H1 (cell line): ENCODE results near the gene C2CD4A. TPM values are rescaled to one million over a fixed set of nuclear protein-coding genes. Genes with fewer than 3 reads are reported as not detected.

ENCODE experiments used
- CTCF ChIA-PET: fragments of 300-600 bp; sonication (Branson Sonifier 250); formaldehyde crosslinking; loops from one replicate; lab custom pipeline; 2021; ENCODE audit not compliant: partially characterized antibody; lab: Charles Lee
- POLR2A ChIA-PET: fragments of 300-600 bp; sonication (Branson Sonifier 250); formaldehyde crosslinking; loops from one replicate; lab custom pipeline; 2021; ENCODE audit warnings: inconsistent platforms; ENCODE audit not compliant: partially characterized antibody; lab: Charles Lee
- DNase-seq, 2 experiments: peaks; one replicate each; pipeline versions ENCODE4 v3.0.0 to v3.0.0-alpha.2; 2010 to 2022; ENCODE audit warnings: low spot score in 2 of 2, low read depth in 1 of 2, mixed read lengths in 1 of 2
- FAIRE-seq: peaks from 2 replicates; lab custom pipeline; 2011; peaks lifted over from hg19 to GRCh38; lab: Jason Lieb, UNC
- H2AFZ ChIP-seq: 2 replicates; pipeline ENCODE4 v1.8.1; 2012; ENCODE audit warnings: low read length, inconsistent platforms
- H2AK5ac ChIP-seq: 2 replicates; pipeline ENCODE4 v1.6.1; 2013; ENCODE audit warnings: low read depth, low read length
- H2BK120ac ChIP-seq: replicated peaks from 2 replicates; pipeline ENCODE3; 2013; ENCODE audit warnings: low read depth, low read length, inconsistent platforms
- H2BK12ac ChIP-seq: 2 replicates; pipeline ENCODE4 v1.6.1; 2013; ENCODE audit warnings: low read depth, low read length
- H2BK15ac ChIP-seq: 2 replicates; pipeline ENCODE4 v1.6.1; 2013; ENCODE audit warnings: low read length
- H2BK20ac ChIP-seq: 2 replicates; pipeline ENCODE4 v1.6.1; 2013; ENCODE audit warnings: low read length
- H2BK5ac ChIP-seq: 2 replicates; pipeline ENCODE4 v1.6.1; 2013; ENCODE audit warnings: low read depth, low read length
- H3K14ac ChIP-seq: 2 replicates; pipeline ENCODE4 v1.6.1; 2013; ENCODE audit warnings: inconsistent platforms; ENCODE audit not compliant: insufficient read length
- H3K18ac ChIP-seq: 2 replicates; pipeline ENCODE4 v1.6.1; 2013; ENCODE audit warnings: low read length; ENCODE audit errors: extremely low read depth
- H3K23ac ChIP-seq: 2 replicates; pipeline ENCODE4 v1.6.1; 2013; ENCODE audit warnings: inconsistent platforms; ENCODE audit not compliant: insufficient read length
- H3K23me2 ChIP-seq: 2 replicates; pipeline ENCODE4 v1.6.1; 2013; ENCODE audit warnings: low read depth, low read length
- H3K27ac ChIP-seq: 2 replicates; pipeline ENCODE4 v1.6.1; 2011; ENCODE audit warnings: low read depth, low read length, inconsistent platforms
- H3K27me3 ChIP-seq, 4 experiments: replicated peaks in 1 of 4; 1 replicate in 1 of 4; 2 replicates in 3 of 4; pipeline versions ENCODE4 v1.6.1 to v1.8.1; 2011 to 2013; ENCODE audit warnings: low read length in 3 of 4, mild to moderate bottlenecking in 3 of 4, inconsistent platforms in 2 of 4, mixed read lengths in 2 of 4, moderate library complexity in 1 of 4; ENCODE audit not compliant: control insufficient read depth in 3 of 4, insufficient read depth in 3 of 4; ENCODE audit errors: extremely low read depth in 1 of 4
- H3K36me3 ChIP-seq, 4 experiments: 2 replicates each; pipeline versions ENCODE4 v1.6.1 to v1.8.1; 2011 to 2013; ENCODE audit warnings: mild to moderate bottlenecking in 4 of 4, low read length in 3 of 4, moderate library complexity in 2 of 4, control low read depth in 1 of 4, inconsistent platforms in 1 of 4; ENCODE audit not compliant: insufficient read depth in 4 of 4, control insufficient read depth in 2 of 4
- H3K4ac ChIP-seq: replicated peaks from 2 replicates; pipeline ENCODE3; 2013; ENCODE audit warnings: low read length, low read depth, mixed read lengths, inconsistent platforms; ENCODE audit not compliant: insufficient read length
- H3K4me1 ChIP-seq, 4 experiments: replicated peaks in 1 of 4; 1 replicate in 1 of 4; 2 replicates in 3 of 4; pipeline versions ENCODE4 v1.6.1 to v1.8.1; 2011 to 2013; ENCODE audit warnings: low read length in 3 of 4, inconsistent platforms in 2 of 4, mixed read lengths in 1 of 4; ENCODE audit not compliant: insufficient read depth in 4 of 4, control insufficient read depth in 3 of 4
- H3K4me2 ChIP-seq, 2 experiments: 2 replicates each; pipeline versions ENCODE4 v1.6.1 to v1.8.1; 2011 to 2013; ENCODE audit warnings: low read depth in 2 of 2, low read length in 2 of 2, control low read depth in 1 of 2, inconsistent platforms in 1 of 2, mild to moderate bottlenecking in 1 of 2; ENCODE audit not compliant: insufficient read depth in 1 of 2
- H3K4me3 ChIP-seq, 4 experiments: fragments of 200-600, 300-600 bp in 1 of 4; sonication (generic), shearing (Covaris generic), sonication (Bioruptor Twin) in 1 of 4; 2 replicates each; pipeline versions ENCODE4 v1.5.1 to v1.8.1; 2011 to 2016; ENCODE audit warnings: low read length in 4 of 4, low read depth in 3 of 4, control low read depth in 2 of 4, inconsistent platforms in 2 of 4, mild to moderate bottlenecking in 2 of 4, mixed read lengths in 1 of 4, moderate library complexity in 1 of 4; ENCODE audit not compliant: insufficient read depth in 2 of 4; ENCODE audit errors: extremely low read depth in 1 of 4
- H3K56ac ChIP-seq: replicated peaks from 2 replicates; pipeline ENCODE3; 2013; ENCODE audit warnings: low read depth, mild to moderate bottlenecking, mixed read lengths, low read length, inconsistent platforms; ENCODE audit not compliant: insufficient read length
- H3K79me1 ChIP-seq: 2 replicates; pipeline ENCODE4 v1.6.1; 2013; ENCODE audit warnings: low read depth, low read length, control low read depth
- H3K79me2 ChIP-seq, 2 experiments: 2 replicates each; pipeline versions ENCODE4 v1.6.1 to v1.8.1; 2012 to 2013; ENCODE audit warnings: low read length in 2 of 2, mild to moderate bottlenecking in 2 of 2, inconsistent platforms in 1 of 2; ENCODE audit not compliant: insufficient read depth in 2 of 2, control insufficient read depth in 1 of 2
- H3K9ac ChIP-seq, 4 experiments: replicated peaks in 1 of 4; 1 replicate in 1 of 4; 2 replicates in 3 of 4; pipeline versions ENCODE4 v1.6.1 to v1.8.1; 2011 to 2013; ENCODE audit warnings: low read depth in 3 of 4, low read length in 3 of 4, control low read depth in 2 of 4, mild to moderate bottlenecking in 2 of 4, moderate library complexity in 2 of 4, inconsistent platforms in 1 of 4; ENCODE audit errors: extremely low read depth in 1 of 4
- H3K9me3 ChIP-seq, 2 experiments: 2 replicates each; pipeline versions ENCODE4 v1.6.1 to v1.8.1; 2012 to 2013; ENCODE audit warnings: mild to moderate bottlenecking in 2 of 2, moderate library complexity in 2 of 2, control low read depth in 1 of 2, inconsistent platforms in 1 of 2, low read depth in 1 of 2, low read length in 1 of 2, mixed read lengths in 1 of 2; ENCODE audit not compliant: insufficient read depth in 2 of 2
- H4K20me1 ChIP-seq, 2 experiments: replicated peaks in 1 of 2; 2 replicates each; pipeline versions ENCODE3 to v1.8.1; 2011 to 2013; ENCODE audit warnings: inconsistent platforms in 2 of 2, low read length in 2 of 2, mild to moderate bottlenecking in 1 of 2; ENCODE audit not compliant: insufficient read depth in 2 of 2, control insufficient read depth in 1 of 2
- H4K5ac ChIP-seq: 2 replicates; pipeline ENCODE4 v1.6.1; 2013; ENCODE audit warnings: low read length, low read depth, mixed read lengths, inconsistent platforms; ENCODE audit not compliant: insufficient read length
- H4K8ac ChIP-seq: 2 replicates; pipeline ENCODE4 v1.8.0; 2013; ENCODE audit warnings: mild to moderate bottlenecking, moderate library complexity, low read length, inconsistent platforms; ENCODE audit not compliant: insufficient read depth; ENCODE audit errors: extremely low read depth
- H4K91ac ChIP-seq: replicated peaks from 2 replicates; pipeline ENCODE3; 2013; ENCODE audit warnings: low read length, mixed read lengths, inconsistent platforms; ENCODE audit not compliant: insufficient read length
- ATF2 ChIP-seq: IDR thresholded peaks from 2 replicates; pipeline ENCODE4 v1.6.1; 2012; ENCODE audit warnings: low read length, inconsistent platforms
- CHD2 ChIP-seq: IDR thresholded peaks from 2 replicates; pipeline ENCODE4 v1.6.1; 2012; ENCODE audit warnings: low read length, improper control_type of control experiment
- CREB1 ChIP-seq: IDR thresholded peaks from 2 replicates; pipeline ENCODE4 v1.6.1; 2012; ENCODE audit warnings: inconsistent platforms
- EZH2 ChIP-seq: fragments of 200-600 bp; sonication (generic); IDR thresholded peaks from 2 replicates; pipeline ENCODE4 v1.7.1; 2012; ENCODE audit warnings: low read depth, mild to moderate bottlenecking, moderate library complexity, low read length, inconsistent platforms; ENCODE audit not compliant: severe bottlenecking
- HDAC6 ChIP-seq: IDR thresholded peaks from one replicate; pipeline ENCODE4 v1.7.1; 2012; ENCODE audit warnings: low read depth, mild to moderate bottlenecking, inconsistent platforms, low read length, moderate library complexity
- RBBP5 ChIP-seq: IDR thresholded peaks from 2 replicates; pipeline ENCODE4 v1.7.1; 2012; ENCODE audit warnings: low read depth, mild to moderate bottlenecking, inconsistent platforms, low read length, moderate library complexity, borderline replicate concordance
- SIX5 ChIP-seq: IDR thresholded peaks from 2 replicates; pipeline ENCODE4 v1.6.1; 2011; ENCODE audit warnings: mild to moderate bottlenecking, low read depth, low read length
- SP1 ChIP-seq: IDR thresholded peaks from 2 replicates; pipeline ENCODE4 v1.6.1; 2011; ENCODE audit warnings: low read depth, low read length
- TAF1 ChIP-seq: IDR thresholded peaks from 2 replicates; pipeline ENCODE4 v1.6.1; 2011; ENCODE audit warnings: mild to moderate bottlenecking, low read depth, low read length
- TBP ChIP-seq: IDR thresholded peaks from 2 replicates; pipeline ENCODE4 v1.6.1; 2011; ENCODE audit warnings: low read depth, low read length, improper control_type of control experiment
- WGBS, 2 experiments: shearing (Covaris generic) in 1 of 2; methylation state at CpG; one replicate each; pipeline versions ENCODE4 v1.1.6 to v1.1.7; 2013 to 2015; ENCODE audit warnings: low lambda C conversion rate in 2 of 2, mixed read lengths in 2 of 2, inconsistent platforms in 1 of 2, low coverage in 1 of 2, missing lambda C conversion rate in 1 of 2; ENCODE audit not compliant: insufficient replicate concordance in 2 of 2, insufficient coverage in 1 of 2, insufficient read length in 1 of 2; ENCODE audit errors: extremely low coverage in 1 of 2, missing lambda C conversion rate in 1 of 2; 5-methylcytosine and 5-hydroxymethylcytosine counted together
- polyA plus RNA-seq, 7 experiments: library from polyadenylated mRNA; depleted of rRNA in 3 of 7; stranded (reverse) in 5 of 7; unstranded in 2 of 7; fragments of >200 nt in 5 of 7; fragments of 200-250 nt in 2 of 7; gene quantifications; 1 replicate in 5 of 7; 2 replicates in 1 of 7; 4 replicates in 1 of 7; pipeline versions ENCODE4 v1.2.1 to v1.2.3, GENCODE V29; 2011 to 2013; ENCODE audit warnings: missing spikeins in 2 of 7, mixed read lengths in 2 of 7
- total RNA-seq: library from RNA; stranded (reverse); fragmentation: NEBNext Ultra II Directional; extraction: Animal tissue kit (Norgen Biotek cat#: 25700); gene quantifications from 2 replicates; pipeline ENCODE4 v1.2.1, GENCODE V29; 2021

Gene C2CD4A
- total and polyA plus RNA-seq, 2 of the 8 experiments (the other 6 are each of a cell fraction or from before 2014, with no cell fraction given) = not detected

GRCh38 chr15:62109982-62110851 lies 43.4 kb downstream of the C2CD4A start:
- Histone ChIP-seq H2BK15ac (no peak overlapping the region), H3K9ac (no peak overlapping the region), H4K8ac (no peak overlapping the region), H3K27ac (no peak overlapping the region), H3K4ac (no peak overlapping the region), H3K27me3 (no peaks in the 10 kb centered on the region), H3K4me3 (no peak overlapping the region), H3K79me2 (no peaks in the 10 kb centered on the region), H4K20me1 (no peaks in the 10 kb centered on the region), H4K91ac (no peak overlapping the region), H2AFZ (no peak overlapping the region), H3K36me3 (no peaks in the 10 kb centered on the region), H2BK120ac (no peak overlapping the region), H4K5ac (no peak overlapping the region), H2AK5ac (no peak overlapping the region), H3K4me2 (no peak overlapping the region), H3K23me2 (no peaks in the 10 kb centered on the region), H2BK20ac (no peak overlapping the region), H3K4me1 (no peaks in the 10 kb centered on the region), H3K79me1 (no peaks in the 10 kb centered on the region), H3K23ac (no peak overlapping the region), H3K18ac (no peak overlapping the region), H3K14ac (no peak overlapping the region), H2BK5ac (no peak overlapping the region), H2BK12ac (no peak overlapping the region), H3K56ac (no peak overlapping the region), H3K9me3 (no peaks in the 10 kb centered on the region)
- FAIRE-seq = no peak
- WGBS, 2 experiments = 87% methylated on average over 6 of the region's 6 CpGs; no CpG with 5 or more reads in 1 of the 2 experiments
- POLR2A ChIA-PET = no interaction called here
- no peak for TF ChIP-seq SIX5
- no peak for TF ChIP-seq RBBP5
- no peak for TF ChIP-seq TAF1
- no peak for TF ChIP-seq HDAC6
- TF ChIP-seq SP1 = no peak
- TF ChIP-seq CHD2 = no peak
- TF ChIP-seq ATF2 = no peak
- TF ChIP-seq TBP = no peak
- TF ChIP-seq EZH2 = no peak
- no peak for TF ChIP-seq CREB1
- no peak for DNase-seq
- CTCF ChIA-PET = interaction anchor here (1.2 kb wide), 1 partner anchor 191 kb away, joined by 3 read pairs; no protein-coding TSS in a partner anchor
